Heart left ventricle (tissue), 13 donors: ENCODE data around the gene ABLIM1.

Source experiments
- CTCF ChIP-seq, 12 donors: fragments of 200-600 bp; sonication (generic) in 4 of 12; IDR thresholded peaks; one replicate each; pipeline versions ENCODE4 v1.5.0 to v1.8.0; 2018 to 2022; ENCODE audit warnings: antibody characterized with exemption in 12 of 12, mild to moderate bottlenecking in 5 of 12
- POLR2A ChIP-seq, 2 donors: fragments of 450-650 bp; IDR thresholded peaks; one replicate each; pipeline ENCODE4 v1.6.1; 2017; ENCODE audit warnings: antibody characterized with exemption in 2 of 2, mild to moderate bottlenecking in 2 of 2, moderate library complexity in 2 of 2
- donor health status: ischemic (EF 13 %, LVEDD 7.1; RV severe dilation, severe dysfunction).
- donor health status: DM: no; HTN: yes; CAD: no.
- donor health status: DM: no; HTN: no; CAD: no.
- donor health status: ischemic (EF 25% LVEDD 6.9; RV normal size, moderate dysfunction).
- donor health status: ischemic (EF 25% LVEDD 5.7; RV mildly dilated, moderate dysfunction).
- donor health status: ischemic (EF 35%, LVEDD 5.7; RV mildly dilated, moderate dysfunction).
- donor health status: nonischemic (EF 11% LVEDD 7.7; RV severe dilation, severe dysfunction).
- donor health status: DM: yes; HTN: yes; CAD: no.
- donor health status: PGD.
- donor health status: ischemic (EF 29% LVEDD 5.4; RV normal size, mild dysfunction).
- donor health status: nonischemic (EF 23%, LVEDD 6.1; RV moderate dilation, normal function).

GRCh38 chr10:114573330-114574045 lies 84.6 kb downstream of the ABLIM1 start:
- no peak for TF ChIP-seq POLR2A (IDR thresholded peaks at IDR 0.05)
- TF ChIP-seq CTCF (IDR thresholded peaks at IDR 0.05): no peak
